ENCODE results near the gene MYO3B.

- TF ChIP-seq FOXM1 (IDR thresholded peaks at IDR 0.05; ENCODE audit: borderline replicate concordance) (no peak), SP1 (IDR thresholded peaks at IDR 0.05) (no peak), PKNOX1 (IDR thresholded peaks at IDR 0.05) (no peak), FOXK2 (IDR thresholded peaks at IDR 0.05) (no peak), BHLHE40 (IDR thresholded peaks at IDR 0.05; ENCODE audit: borderline replicate concordance) (no peak)
These were observed 519.0 kb downstream of the MYO3B start for GRCh38 chr2:170696948-170697347.
